ENCODE measurements around the gene ZNF784. TPM values are rescaled to one million over a fixed set of nuclear protein-coding genes. Genes with fewer than 3 reads are reported as not detected.

Gene ZNF784
- total and polyA plus RNA-seq, 2 of the 13 experiments (the other 11 are each of a cell fraction or from before 2014, with no cell fraction given) = 4.1 to 4.2 TPM

- no peak for TF ChIP-seq HMG20B (CRISPR knock-in tag; conservative IDR thresholded peaks at IDR 0.05)
- no peak for TF ChIP-seq JUN (CRISPR knock-in tag; IDR thresholded peaks at IDR 0.05)
- no peak for TF ChIP-seq ZNF407 (CRISPR knock-in tag; IDR thresholded peaks at IDR 0.05; ENCODE audit: not compliant biosample characterization)
- TF ChIP-seq TSC22D2 (CRISPR knock-in tag; IDR thresholded peaks at IDR 0.05; ENCODE audit: borderline replicate concordance) = 0 out of 2 replicates have a peak, but pooled peaks have one; percentile 16
- TF ChIP-seq TFAP4 (IDR thresholded peaks at IDR 0.05; ENCODE audit: borderline replicate concordance, low read depth) = no peak
- no peak for TF ChIP-seq ATF7-NPFF (CRISPR knock-in tag; IDR thresholded peaks at IDR 0.05; ENCODE audit: low read depth)
- no peak for TF ChIP-seq IKZF1 (IDR thresholded peaks at IDR 0.05)
- no peak for TF ChIP-seq ZNF839 (CRISPR knock-in tag; IDR thresholded peaks at IDR 0.05; ENCODE audit: borderline replicate concordance)
- no peak for TF ChIP-seq IKZF4 (CRISPR knock-in tag; IDR thresholded peaks at IDR 0.05; ENCODE audit: borderline replicate concordance, low read depth, not compliant biosample characterization)
- no peak for TF ChIP-seq ZNF180 (CRISPR knock-in tag; IDR thresholded peaks at IDR 0.05; ENCODE audit: borderline replicate concordance, low read depth)
- no peak for TF ChIP-seq ARNT (IDR thresholded peaks at IDR 0.05)
- no peak for TF ChIP-seq U2AF2 (IDR thresholded peaks at IDR 0.05; ENCODE audit: low read depth, low read length)
- TF ChIP-seq GATA4 (IDR thresholded peaks at IDR 0.05; ENCODE audit: borderline replicate concordance, low read depth) = peak; percentile 11; the same call in 1 of the 2 replicates
- TF ChIP-seq MBNL3 (CRISPR knock-in tag; conservative IDR thresholded peaks at IDR 0.05) = no peak
- no peak for TF ChIP-seq ZNF34 (CRISPR knock-in tag; IDR thresholded peaks at IDR 0.05; ENCODE audit: borderline replicate concordance)
- TF ChIP-seq SMAD1 (CRISPR knock-in tag; IDR thresholded peaks at IDR 0.05; ENCODE audit: borderline replicate concordance, low read depth) = no peak
- no peak for TF ChIP-seq GLMP (CRISPR knock-in tag; IDR thresholded peaks at IDR 0.05; ENCODE audit: borderline replicate concordance)
- TF ChIP-seq HNRNPK (IDR thresholded peaks at IDR 0.05; ENCODE audit: low read depth, low read length, poor library complexity, severe bottlenecking) = peak; percentile 94
Measured at GRCh38 chr19:55654868-55655647, 30.7 kb upstream of the ZNF784 start, which contains the start of gene U2AF2 (continued).

All from HepG2 (cell line).